NOMO-1 treated with dmso at 0.1 percent for 144 hours (cell line): ENCODE measurements around the gene TSR3.

ENCODE experiments used
- DNase-seq: peaks from one replicate; lab custom pipeline; 2025; ENCODE audit not compliant: unreplicated experiment; lab: John Stamatoyannopoulos, UW

The TSR3 gene

DNA sequence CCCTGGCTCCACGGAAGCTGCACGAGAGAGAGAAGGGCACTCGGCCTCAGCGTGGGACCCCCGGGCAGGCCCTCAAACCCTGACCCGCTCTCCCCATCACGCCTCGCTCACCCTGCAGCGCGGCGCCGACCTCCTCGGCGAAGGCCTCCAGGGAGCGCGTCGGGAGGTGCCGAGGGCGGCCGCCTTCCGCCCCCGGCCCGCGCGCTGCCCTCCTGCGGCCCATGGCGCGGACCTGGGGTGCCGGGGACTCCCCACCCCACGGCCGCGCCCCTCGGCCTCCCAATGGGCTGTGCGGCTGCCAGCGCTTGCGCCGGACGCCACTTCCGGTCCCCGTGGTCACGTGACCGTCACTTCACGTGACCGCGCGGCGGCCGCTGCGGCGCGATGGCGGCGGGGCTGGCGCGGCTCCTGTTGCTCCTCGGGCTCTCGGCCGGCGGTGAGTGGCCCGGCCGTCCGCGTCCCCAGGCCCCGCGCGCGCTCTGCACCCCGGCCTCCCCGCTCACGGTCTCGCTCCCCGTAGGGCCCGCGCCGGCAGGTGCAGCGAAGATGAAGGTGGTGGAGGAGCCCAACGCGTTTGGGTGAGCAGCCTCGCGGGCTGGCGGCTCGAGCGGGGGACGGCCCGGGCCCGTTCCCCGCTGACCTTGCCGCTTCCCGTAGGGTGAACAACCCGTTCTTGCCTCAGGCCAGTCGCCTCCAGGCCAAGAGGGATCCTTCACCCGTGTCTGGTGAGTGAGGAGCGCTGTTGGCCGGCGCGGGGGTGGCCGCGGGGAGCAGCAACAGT is at the start of gene TSR3, which contains the start of gene GNPTG:
Gene TSR3, minus strand, starts transcription at position 297 of the 781 bp plus-strand sequence. Its CDS starts 74 bp downstream, at position 223.
Gene GNPTG, plus strand, starts transcription at position 350 of the 781 bp plus-strand sequence. Its CDS starts 35 bp downstream, at position 385.
- peak; percentile 48 for DNase-seq

DNA sequence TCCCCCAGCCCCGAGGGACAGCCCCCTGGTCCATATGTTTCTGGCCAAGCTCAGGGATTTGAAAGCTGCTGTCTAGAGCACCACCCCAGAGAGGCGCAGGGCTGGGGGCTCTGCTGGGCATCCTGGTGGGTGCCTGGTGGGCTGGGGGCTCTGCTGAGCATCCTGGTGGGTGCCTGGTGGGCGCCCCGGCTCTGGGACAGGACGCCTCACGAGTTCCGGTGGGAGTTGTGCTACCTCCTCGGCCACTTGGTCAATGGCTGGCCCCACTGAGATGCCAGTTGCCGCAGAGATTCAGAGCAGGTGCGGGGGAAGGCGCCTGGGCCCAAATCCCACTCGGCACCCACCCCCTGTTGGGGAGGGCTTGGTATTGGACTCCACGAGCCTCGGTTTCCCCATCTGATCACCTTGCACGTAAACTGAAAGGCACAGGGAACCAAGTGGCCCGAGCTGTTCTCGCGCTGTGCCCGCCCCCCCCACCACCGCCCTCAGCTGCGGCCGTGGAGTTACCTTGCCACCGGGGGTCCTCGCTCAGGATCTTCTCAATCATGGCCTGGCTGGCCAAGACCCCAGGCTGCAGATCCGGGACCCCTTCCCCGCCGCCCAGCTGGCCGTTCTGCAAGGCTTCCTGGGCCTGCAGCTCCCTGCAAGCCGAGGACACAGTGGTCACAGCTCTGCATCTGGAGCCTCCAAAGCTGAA is 49.5 kb upstream of the TSR3 start:
- DNase-seq = no peak

DNA sequence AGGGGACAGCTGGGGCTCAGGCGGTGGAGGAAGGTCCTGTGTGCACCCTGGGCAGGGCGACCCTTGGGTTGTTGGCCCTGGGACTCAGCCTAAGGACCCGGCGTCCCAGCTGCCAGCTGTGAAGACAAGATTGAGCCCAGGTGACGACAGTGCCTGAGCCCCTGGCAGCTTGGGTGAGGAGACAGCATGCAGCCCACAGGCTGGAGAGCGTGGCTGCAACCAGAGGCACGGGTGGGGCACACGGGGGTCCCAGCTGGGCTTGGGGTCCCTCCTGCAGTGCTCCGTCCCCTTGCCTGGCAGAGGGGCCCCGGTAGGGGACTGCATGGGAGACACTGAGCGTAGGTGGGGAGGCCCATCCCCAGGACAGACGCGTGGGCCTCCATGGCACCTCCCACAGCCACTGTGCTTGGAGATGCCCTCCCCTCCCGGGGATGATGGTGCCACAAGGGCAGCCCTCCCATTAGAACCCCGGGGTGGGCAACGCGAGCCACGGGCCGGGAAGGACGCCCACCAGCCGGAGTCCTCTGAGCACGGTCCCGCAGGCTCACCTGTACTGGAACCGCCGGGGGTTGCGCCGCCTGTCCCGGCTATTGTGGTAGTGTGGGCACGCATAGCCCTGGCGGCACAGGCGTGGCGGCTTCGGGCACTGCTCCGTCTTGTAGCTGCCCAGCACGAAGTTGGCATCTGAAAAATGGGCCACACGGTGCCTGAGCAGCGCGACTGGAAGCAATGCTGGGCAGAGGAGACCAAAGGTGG is 47.3 kb upstream of the TSR3 start:
- DNase-seq = no peak

DNA sequence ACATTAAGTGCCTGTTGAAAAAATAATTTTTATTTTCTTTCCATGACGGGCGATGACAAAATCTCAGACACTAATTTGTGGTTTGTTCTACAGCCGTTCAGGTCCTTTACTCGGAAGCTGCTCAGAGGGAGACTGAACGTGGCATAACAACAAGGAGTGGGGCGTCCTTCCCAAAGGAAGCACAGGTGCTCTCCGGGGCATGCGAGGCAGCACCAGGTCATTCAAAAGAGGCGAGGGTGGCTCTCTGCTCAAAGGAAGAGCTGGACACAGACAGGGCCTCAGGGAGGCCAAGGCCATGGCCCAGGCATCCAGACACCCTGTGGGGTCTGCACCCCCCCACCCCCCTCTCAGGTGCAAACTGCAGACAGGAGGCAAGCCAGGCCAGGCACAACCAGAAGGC is 46.7 kb upstream of the TSR3 start:
- DNase-seq = no peak

DNA sequence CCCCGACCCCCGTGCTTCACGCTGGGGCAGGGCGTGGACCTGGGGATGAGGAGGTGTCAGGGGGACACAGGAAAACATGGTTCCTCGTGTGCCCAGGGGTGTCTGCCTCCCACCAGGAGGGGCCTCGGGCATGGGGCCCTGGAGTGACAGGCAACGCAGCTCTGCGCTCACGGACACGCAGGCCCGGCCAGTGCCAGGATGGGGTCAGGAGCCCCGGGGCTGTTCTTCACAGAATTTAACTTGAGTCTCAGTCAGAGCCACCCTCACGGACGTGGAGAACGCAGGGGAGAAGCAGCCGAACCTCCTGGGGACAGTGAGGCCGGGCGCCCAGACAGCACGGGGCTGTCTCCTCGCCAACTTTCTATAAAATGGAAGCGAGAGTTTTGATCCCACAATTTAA is 46.1 kb upstream of the TSR3 start:
- no peak for DNase-seq

DNA sequence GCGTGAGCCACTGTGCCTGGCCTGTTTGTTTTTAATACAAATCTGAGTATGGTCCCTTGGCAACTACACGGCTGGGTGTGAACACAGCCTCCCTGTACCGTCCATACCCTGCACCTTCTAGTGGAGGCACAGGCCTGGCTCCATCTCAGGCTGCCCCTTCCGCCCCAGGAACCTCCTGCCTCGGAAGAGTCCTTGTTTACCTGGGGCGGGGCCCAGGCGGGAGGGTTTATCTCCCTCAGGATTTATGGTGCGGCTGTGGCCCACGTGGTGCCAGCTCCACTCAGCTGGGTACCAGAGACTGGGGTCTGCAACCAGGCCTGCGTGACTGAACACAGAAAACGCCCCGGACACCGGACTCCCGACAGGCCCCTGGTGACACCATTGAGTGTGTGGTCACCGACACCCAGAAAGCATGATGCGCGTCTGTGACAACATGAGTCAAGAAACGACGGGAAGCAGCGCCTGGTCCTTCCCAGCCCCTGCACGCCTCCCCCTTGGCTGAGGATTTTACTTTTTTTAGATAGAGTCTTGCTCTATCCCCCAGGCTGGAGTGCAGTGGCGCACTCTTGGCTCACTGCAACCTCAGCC is 43.9 kb upstream of the TSR3 start:
- no peak for DNase-seq

DNA sequence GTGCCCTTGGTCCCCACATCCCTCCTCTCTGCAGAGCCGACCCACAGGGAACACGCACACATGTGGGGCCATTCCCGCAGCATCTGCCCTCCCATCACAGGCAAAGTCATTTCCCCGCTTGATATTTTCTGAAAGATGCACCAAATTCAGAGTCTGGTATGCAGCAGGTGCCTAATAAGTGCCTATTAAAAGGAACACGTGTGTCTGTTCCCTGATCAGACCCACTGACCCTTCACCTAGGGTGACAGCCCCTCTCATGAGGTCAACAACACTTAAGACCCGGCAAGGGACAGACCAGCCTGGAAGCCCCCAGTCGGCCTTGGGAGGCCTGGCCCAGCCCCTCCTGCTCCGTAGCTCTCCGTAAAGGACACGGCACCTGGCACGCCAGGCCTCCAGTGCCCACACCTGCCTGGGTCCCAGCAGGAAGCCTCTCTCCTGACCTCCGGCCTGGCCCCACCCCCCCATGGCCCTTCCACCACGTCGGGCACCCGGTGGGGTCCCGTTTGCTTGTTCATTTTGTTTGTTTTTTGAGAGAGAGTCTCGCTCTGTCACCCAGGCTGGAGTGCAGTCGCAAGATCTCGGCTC is 42.8 kb upstream of the TSR3 start:
- DNase-seq = no peak

DNA sequence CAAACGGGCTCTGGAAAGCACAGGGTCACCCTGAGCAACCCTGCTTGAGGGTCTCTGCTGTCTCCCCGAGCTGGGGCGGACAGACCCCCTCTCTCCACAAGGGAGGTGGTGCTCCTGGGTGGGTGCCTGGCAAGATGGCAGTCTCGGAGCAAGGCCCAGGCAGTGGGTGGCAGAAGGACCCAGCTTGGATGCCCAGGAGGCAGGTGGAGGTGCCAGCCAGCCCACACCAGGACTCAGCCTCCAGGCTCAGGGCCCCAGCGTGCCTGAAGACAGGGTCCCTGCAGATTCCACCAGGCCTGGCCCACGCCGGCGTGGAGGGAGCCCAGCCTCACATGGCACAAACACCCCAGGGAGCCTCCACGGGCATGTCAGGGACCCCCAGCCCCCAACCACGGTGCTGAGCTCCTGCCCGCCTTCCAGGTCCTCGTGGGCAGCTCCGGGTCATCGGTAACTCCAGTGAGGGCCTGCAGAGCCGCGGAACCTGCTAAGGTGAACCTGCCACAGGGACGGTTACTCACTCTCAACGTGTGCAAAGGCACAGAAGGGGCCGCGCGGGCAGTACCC is 42.0 kb upstream of the TSR3 start:
- no peak for DNase-seq

DNA sequence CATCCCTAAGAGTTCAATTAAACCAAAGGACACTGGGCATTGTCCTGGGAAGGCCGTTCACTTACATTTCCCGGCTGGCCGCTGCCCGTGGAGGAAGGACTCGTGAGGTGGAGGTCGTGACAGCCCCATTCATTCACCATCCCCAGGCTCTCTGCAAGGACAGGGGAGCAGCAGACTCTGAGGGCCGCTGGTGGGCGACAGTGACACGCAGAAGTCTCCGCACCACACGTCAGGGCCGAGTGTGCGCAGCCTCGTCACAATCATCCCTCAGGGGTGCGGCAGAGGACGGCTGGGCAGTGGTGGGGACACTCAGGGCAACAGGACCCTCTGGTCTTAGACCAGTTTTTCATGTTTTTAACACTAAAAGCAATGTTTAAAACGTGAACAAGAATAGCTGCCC is 41.1 kb upstream of the TSR3 start:
- no peak for DNase-seq

DNA sequence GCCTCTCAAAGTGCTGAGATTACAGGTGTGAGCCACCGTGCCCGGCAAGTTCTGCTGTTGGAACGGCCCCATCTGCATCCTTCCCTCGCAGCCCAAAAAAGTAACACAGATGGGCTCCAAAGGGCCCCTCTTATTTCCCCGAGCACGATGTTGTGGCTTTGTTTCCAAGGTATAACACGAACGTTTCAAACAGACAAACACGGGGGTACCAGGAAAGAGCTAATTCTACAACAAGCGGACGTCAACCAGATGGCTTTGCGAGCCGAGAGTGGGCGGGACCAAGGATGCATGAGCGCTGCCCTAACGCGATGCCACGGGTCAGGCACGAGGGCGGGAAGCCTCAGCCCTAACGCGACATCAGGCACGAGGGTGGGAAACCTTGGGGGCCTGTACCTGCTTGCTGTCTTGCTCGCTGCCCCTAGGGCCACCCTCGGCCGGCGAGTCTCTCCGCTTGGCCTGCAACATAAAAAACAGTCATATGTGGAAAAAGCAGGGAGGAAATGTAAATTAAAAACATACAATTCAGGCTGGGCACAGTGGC is 38.6 kb upstream of the TSR3 start:
- DNase-seq = no peak

DNA sequence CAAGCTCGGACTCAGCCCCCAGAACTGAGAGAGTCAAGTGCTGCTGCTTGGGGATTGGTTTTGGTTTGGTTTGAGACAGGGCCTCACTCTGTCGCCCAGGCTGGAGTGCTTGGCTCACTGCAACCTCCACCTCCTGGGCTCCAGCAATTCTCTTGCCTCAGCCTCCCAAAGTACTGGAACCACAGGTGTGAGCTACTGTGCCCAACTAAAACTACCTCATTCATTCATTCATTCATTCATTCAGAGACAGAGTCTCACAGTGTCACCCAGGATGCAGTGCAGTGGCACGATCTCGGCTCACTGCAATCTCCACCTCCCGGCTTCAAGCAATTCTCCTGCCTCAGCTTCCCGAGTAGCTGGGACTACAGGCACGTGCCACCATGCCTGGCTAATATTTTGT is 38.1 kb upstream of the TSR3 start:
- no peak for DNase-seq

DNA sequence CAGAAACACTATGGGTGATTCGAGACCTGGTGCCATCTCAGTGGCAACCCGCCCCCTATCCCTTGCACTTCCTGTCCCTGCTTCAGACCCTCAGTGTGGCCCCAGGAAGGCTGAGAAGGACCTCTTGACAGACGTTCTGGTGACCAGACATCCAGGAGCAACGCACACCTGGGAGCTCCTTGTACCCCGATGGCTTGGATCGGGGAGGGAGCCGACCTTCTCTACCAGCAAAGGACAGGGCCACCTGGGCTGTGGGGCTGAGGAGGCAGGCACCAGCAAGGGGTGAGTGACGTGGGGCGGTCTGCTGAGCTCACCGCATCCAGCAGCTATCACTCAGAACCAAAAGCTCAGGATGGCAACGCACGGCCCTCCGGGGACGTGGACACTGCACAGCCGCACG is 35.7 kb upstream of the TSR3 start:
- no peak for DNase-seq

DNA sequence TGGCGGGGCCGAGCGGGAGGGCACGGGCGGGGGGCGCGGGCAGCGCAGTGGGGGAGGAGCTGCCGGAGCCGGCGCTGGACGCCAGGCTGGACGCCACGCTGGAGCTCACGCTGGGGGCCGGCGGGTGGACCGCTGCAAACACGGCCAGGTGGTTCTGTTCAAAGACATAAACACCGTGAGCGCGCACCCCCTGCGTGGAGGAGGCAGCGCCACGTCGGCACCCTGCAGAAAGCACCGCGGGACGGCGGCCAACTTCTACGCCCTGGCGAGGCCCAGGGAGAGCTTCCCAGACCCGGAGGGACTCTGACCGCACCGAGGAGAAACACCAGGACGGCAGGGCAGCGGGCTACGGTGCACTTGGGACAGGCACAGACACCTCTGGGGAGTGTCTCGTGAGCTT is 33.6 kb upstream of the TSR3 start:
- DNase-seq = no peak

DNA sequence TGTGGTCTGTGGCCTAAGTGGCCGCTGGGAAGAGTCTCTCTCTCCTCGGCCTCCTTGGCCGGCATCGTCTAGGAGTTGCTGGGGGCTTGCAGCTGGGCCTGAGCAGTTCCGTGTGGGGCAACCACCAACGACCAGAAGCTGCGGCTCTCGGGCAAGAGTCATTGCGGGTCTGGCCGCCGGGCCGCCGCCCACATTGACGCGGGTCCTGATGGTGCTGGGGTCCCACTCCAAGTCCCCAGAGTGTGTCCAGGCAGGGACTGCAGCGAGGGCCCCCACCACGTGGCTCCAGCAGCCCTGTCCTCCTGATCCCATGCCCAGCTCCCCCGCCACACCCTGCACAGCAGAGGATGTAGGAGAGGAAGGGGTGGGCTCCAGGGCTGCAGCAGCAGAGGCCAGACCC is 31.9 kb upstream of the TSR3 start:
- no peak for DNase-seq

DNA sequence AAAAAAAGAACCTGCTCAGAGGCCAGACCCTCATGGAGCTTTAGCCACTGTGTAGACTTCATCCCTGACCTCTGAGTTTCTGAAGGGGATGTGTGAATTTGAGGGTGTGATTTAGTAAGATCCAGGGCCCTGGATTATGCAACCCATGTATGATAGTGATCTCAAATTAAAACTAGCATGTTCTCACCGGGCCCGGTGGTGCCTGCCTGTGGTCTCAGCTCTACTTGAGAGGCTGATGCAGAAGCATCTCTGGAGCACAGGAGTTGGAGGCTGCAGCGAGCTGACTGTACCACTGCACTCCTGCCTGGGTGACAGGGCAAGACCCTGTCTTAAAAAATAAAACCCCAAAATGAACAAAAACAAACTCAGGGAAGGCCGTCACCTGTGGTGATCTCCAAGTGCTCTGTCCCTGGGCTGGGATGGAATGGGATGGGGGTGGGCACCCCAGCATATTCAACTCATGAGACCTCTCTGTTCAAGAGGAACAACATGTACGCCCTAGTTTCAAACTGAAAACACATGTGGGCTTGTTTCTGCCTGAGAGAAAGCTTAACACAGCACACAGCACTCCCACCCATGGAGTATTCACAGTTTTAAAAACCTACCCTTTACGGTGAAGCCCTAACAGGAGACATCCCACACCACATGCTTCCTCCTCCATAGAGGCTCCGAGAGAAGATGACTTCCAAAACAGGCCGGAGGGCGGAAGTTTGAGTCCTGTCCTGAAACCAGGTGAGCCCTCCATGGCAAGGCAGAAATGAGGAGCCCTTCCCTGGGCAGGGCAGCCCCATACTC is 30.1 kb upstream of the TSR3 start:
- DNase-seq = no peak

DNA sequence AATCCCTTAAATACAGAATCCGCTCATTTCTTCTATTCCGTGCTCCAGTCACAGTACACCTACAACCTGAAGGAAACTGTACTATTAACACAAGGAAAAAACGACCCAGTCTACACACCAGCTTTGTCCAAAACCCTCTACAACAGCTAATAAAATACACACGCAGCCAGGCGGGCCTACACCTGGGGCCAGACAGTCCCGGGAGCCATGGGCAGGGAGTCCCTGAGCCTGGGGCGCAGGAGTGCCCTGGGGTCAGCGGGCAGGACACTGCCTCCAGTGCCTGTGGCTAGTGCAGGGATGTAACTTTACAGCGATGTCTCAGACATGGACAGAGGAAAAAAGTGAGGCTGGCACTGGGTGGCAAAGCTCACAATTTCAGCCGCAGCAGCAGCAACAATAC is 28.5 kb upstream of the TSR3 start:
- DNase-seq = no peak

DNA sequence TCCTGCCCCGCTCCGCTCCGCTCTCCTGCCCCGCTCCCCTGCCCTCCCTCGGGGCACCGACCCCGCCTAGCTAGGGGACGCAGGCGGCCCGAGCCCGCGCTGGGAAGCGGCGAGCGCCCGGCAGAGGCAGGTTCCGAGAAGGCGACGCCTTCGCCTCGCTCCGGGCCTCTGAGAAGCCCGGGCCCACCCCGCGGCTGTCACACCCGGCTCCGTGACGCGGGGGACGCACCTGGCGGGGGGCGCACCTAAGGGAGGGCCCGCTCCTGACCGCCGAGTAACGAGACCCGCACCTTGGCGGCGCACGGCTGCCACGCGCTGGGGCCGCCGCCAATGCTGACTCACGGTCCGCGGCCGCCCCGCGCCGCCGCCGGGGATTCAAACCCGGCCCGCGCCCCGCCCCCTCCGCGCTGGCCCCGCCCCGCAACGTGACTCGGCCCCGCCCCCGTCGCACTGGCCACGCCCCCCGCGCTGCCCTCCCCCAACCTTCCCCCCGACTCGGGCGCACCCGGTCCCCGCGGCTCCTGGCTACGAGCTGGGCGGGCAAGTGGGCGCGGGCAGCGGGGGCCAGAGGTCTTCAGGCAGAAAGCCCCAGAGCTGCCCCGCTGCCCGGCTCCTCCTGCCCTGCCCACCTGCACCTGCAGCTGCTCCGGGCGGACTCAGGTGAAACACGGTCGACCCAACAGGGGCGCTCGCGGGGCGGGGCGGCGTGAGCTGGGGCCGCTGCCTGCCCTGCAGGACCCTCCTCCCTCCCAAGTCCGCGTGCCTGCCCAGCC is 27.8 kb upstream of the TSR3 start:
- DNase-seq = peak; percentile 21

DNA sequence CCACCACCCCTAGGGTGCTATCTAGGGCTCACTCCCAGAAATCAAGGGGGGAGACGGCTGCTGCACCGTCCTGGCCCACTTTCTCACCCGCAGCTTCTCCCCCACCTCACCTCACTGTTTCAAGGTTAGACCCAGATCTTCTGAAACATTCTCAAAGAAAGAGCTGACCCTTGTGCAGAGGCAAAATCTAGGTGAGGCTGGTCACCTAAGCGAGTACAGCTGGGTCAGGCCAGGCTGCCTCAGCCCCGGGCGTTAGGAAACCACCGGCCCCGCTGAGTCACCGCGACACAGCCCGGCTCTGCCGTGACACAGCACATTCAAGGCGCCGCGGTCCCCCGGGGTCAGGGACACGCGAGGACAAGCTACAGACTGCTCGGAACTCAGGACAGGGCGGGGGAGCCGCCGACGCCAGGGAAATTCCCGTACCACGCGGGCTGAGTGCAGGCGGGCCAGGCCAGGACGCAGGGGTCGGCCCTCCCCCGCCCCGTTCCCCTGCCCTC is 27.2 kb upstream of the TSR3 start:
- peak; percentile 35 for DNase-seq
